ENCODE results near the gene MTERF2. TPM values are rescaled to one million over a fixed set of nuclear protein-coding genes. Genes with fewer than 3 reads are reported as not detected.
"Not testable (repeated sequence)": the region's sequence is repeated elsewhere in the genome, so short reads cannot be mapped to it uniquely, and the experiment has no call there.

MTERF2 gene
- polyA plus RNA-seq, 3 donors, result 0.54 to 1.2 (median 0.73) TPM

- Mint-ChIP-seq H3K27me3 (ENCODE audit: low read depth in 3 of 3) (peaks cover 0 to 2% (median 0%) of the 10 kb centered on the region in 3 donors), H3K27ac (no peak overlapping the region), H3K4me1 (no peaks in the 10 kb centered on the region), H3K4me3 (no peak overlapping the region), H3K36me3 (peaks cover 26 to 29% of the 10 kb centered on the region in 2 donors), H3K9me3 (peaks cover 0 to 2% (median 0%) of the 10 kb centered on the region in 7 donors)
- intact Hi-C loops (cut with micrococcal nuclease), result no loop called here
- Histone ChIP-seq H3K4me3 (replicated peaks in 1 of 3; ENCODE audit: low read depth in 2 of 3, low read length in 3 of 3) (no peak overlapping the region), H3K9me3 (replicated peaks in 1 of 2; ENCODE audit: control insufficient read depth in 1 of 2, insufficient read depth in 1 of 2, low read length in 2 of 2) (no peaks in the 10 kb centered on the region), H3K4me2 (replicated peaks; ENCODE audit: extremely low read depth, low read length, poor library complexity, severe bottlenecking) (no peak overlapping the region), H4K20me1 (ENCODE audit: insufficient read depth, low read length) (no peaks in the 10 kb centered on the region), H3K9ac (ENCODE audit: insufficient read depth, low read length, poor library complexity, severe bottlenecking) (no peak overlapping the region), H3K27me3 (ENCODE audit: control insufficient read depth in 2 of 2, insufficient read depth in 2 of 2, low read length in 2 of 2) (no peaks in the 10 kb centered on the region), H3K4me1 (ENCODE audit: control insufficient read depth in 1 of 2, insufficient read depth in 2 of 2, low read length in 2 of 2) (no peaks in the 10 kb centered on the region), H3K36me3 (replicated peaks in 1 of 2; ENCODE audit: control insufficient read depth in 1 of 2, insufficient read depth in 2 of 2, low read length in 2 of 2) (peaks cover 4 to 13% of the 10 kb centered on the region in 2 donors), H2AFZ (ENCODE audit: insufficient read depth, low read depth, low read length, poor library complexity, severe bottlenecking) (no peak overlapping the region), H3K27ac (ENCODE audit: low read depth in 1 of 2, low read length in 2 of 2) (no peak overlapping the region), H3K79me2 (ENCODE audit: insufficient read depth, low read length) (no peaks in the 10 kb centered on the region)
- 100% methylated on average over 4 of the region's 6 CpGs for WGBS (ENCODE audit: insufficient coverage)
- no peak for DNase-seq
- TF ChIP-seq CTCF (IDR thresholded peaks at IDR 0.05), result no peak
Observed at GRCh38 chr12:106999446-106999845, 12.5 kb upstream of the MTERF2 start.

GRCh38 chr12:106997916-106998315, 11.0 kb upstream of the MTERF2 start:
- Histone ChIP-seq H3K4me1 (ENCODE audit: control insufficient read depth in 1 of 2, insufficient read depth in 2 of 2, low read length in 2 of 2) (no peaks in the 10 kb centered on the region), H3K79me2 (ENCODE audit: insufficient read depth, low read length) (no peaks in the 10 kb centered on the region), H3K27me3 (ENCODE audit: control insufficient read depth in 2 of 2, insufficient read depth in 2 of 2, low read length in 2 of 2) (no peaks in the 10 kb centered on the region), H4K20me1 (ENCODE audit: insufficient read depth, low read length) (no peaks in the 10 kb centered on the region), H3K27ac (ENCODE audit: low read depth in 1 of 2, low read length in 2 of 2) (no peak overlapping the region), H2AFZ (ENCODE audit: insufficient read depth, low read depth, low read length, poor library complexity, severe bottlenecking) (no peak overlapping the region), H3K4me2 (replicated peaks; ENCODE audit: extremely low read depth, low read length, poor library complexity, severe bottlenecking) (no peak overlapping the region), H3K9me3 (replicated peaks in 1 of 2; ENCODE audit: control insufficient read depth in 1 of 2, insufficient read depth in 1 of 2, low read length in 2 of 2) (no peaks in the 10 kb centered on the region), H3K36me3 (replicated peaks in 1 of 2; ENCODE audit: control insufficient read depth in 1 of 2, insufficient read depth in 2 of 2, low read length in 2 of 2) (peaks cover 4 to 13% of the 10 kb centered on the region in 2 donors), H3K9ac (ENCODE audit: insufficient read depth, low read length, poor library complexity, severe bottlenecking) (no peak overlapping the region), H3K4me3 (replicated peaks in 1 of 3; ENCODE audit: low read depth in 2 of 3, low read length in 3 of 3) (no peak overlapping the region)
- Mint-ChIP-seq H3K4me1 (no peaks in the 10 kb centered on the region), H3K27ac (no peak overlapping the region), H3K9me3 (peaks cover 0 to 2% (median 0%) of the 10 kb centered on the region in 7 donors), H3K27me3 (ENCODE audit: low read depth in 3 of 3) (peaks cover 0 to 2% (median 0%) of the 10 kb centered on the region in 3 donors), H3K36me3 (peaks cover 26 to 29% of the 10 kb centered on the region in 2 donors), H3K4me3 (no peak overlapping the region)
- WGBS (ENCODE audit: insufficient coverage), result 92% methylated on average over 1 of the region's 1 CpG
- intact Hi-C loops (cut with micrococcal nuclease), result no loop called here
- no peak for TF ChIP-seq CTCF (IDR thresholded peaks at IDR 0.05)
- no peak for DNase-seq

- not testable (repeated sequence) for H3K4me1 Mint-ChIP-seq; H3K9ac ChIP-seq (ENCODE audit: insufficient read depth, low read length, poor library complexity, severe bottlenecking)
Observed at GRCh38 chr12:106996102-106996501, 9.2 kb upstream of the MTERF2 start.

More at GRCh38 chr12:106996102-106996501, 9.2 kb upstream of the MTERF2 start:
- H3K4me3 Mint-ChIP-seq; H4K20me1 ChIP-seq (ENCODE audit: insufficient read depth, low read length); H2AFZ ChIP-seq (ENCODE audit: insufficient read depth, low read depth, low read length, poor library complexity, severe bottlenecking); H3K79me2 ChIP-seq (ENCODE audit: insufficient read depth, low read length); H3K4me3 ChIP-seq (replicated peaks in 1 of 3; ENCODE audit: low read depth in 2 of 3, low read length in 3 of 3); H3K27ac ChIP-seq (ENCODE audit: low read depth in 1 of 2, low read length in 2 of 2); H3K27me3 Mint-ChIP-seq (ENCODE audit: low read depth in 3 of 3); H3K9me3 ChIP-seq (replicated peaks in 1 of 2; ENCODE audit: control insufficient read depth in 1 of 2, insufficient read depth in 1 of 2, low read length in 2 of 2); H3K27ac Mint-ChIP-seq; H3K4me1 ChIP-seq (ENCODE audit: control insufficient read depth in 1 of 2, insufficient read depth in 2 of 2, low read length in 2 of 2); H3K9me3 Mint-ChIP-seq; DNase-seq; H3K27me3 ChIP-seq (ENCODE audit: control insufficient read depth in 2 of 2, insufficient read depth in 2 of 2, low read length in 2 of 2); H3K4me2 ChIP-seq (replicated peaks; ENCODE audit: extremely low read depth, low read length, poor library complexity, severe bottlenecking); intact Hi-C loops (cut with micrococcal nuclease): not testable (repeated sequence)
- peaks cover 4 to 13% of the 10 kb centered on the region in 2 donors for H3K36me3 ChIP-seq (replicated peaks in 1 of 2; ENCODE audit: control insufficient read depth in 1 of 2, insufficient read depth in 2 of 2, low read length in 2 of 2)
- no CpG with 5 or more reads among the region's 5 CpGs for WGBS (ENCODE audit: insufficient coverage)
- H3K36me3 Mint-ChIP-seq, result peaks cover 24% of the 10 kb centered on the region in 2 donors

All from CD14-positive monocyte (primary cell).